ENCODE results near the gene ZDHHC14.
"Not testable (repeated sequence)": the region's sequence is repeated elsewhere in the genome, so short reads cannot be mapped to it uniquely, and the experiment has no call there.

The ZDHHC14 gene

GRCh38 chr6:157557559-157557958 is 176.6 kb downstream of the ZDHHC14 start:
- DNase-seq, result no peak

GRCh38 chr6:157558049-157558448 is 177.1 kb downstream of the ZDHHC14 start:
- DNase-seq, result no peak

DNA sequence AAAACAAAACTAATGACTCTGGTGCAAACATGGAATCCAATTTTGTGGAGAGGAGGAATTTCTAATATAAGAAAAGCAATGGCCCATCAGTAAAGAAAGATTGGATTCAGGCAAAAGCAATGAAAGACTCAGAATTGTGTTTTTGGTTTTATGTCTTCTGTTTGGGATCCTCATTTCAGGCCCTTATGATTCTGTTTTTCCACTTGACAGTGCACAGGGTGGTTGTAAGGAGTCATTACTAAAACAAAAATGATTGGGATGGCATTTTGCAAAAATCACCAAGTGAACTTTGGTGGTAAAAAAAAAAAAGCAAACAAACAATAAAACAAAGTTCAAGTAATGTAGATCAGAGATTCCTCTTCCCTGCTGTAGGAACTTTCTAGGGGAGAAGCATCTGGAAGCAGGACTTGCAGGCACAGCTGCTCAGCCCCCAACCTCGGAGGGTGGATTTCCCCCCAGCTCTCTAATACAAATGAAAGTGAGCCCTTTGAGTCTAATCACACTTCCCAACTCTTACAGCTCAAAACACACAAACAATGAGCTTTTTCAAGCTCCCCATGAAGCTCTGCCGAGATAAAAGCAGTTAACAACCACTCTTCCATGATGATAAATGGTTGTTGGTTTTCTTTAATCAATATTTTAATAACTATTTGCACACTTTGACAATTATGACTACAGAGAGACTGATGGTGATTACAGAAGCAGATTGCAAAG is 177.7 kb downstream of the ZDHHC14 start:
- no peak for DNase-seq

- no peak for DNase-seq
Measured at GRCh38 chr6:157559201-157559756, 178.3 kb downstream of the ZDHHC14 start.

GRCh38 chr6:157560063-157560462 is 179.1 kb downstream of the ZDHHC14 start:
- DNase-seq, result not testable (repeated sequence)

DNA sequence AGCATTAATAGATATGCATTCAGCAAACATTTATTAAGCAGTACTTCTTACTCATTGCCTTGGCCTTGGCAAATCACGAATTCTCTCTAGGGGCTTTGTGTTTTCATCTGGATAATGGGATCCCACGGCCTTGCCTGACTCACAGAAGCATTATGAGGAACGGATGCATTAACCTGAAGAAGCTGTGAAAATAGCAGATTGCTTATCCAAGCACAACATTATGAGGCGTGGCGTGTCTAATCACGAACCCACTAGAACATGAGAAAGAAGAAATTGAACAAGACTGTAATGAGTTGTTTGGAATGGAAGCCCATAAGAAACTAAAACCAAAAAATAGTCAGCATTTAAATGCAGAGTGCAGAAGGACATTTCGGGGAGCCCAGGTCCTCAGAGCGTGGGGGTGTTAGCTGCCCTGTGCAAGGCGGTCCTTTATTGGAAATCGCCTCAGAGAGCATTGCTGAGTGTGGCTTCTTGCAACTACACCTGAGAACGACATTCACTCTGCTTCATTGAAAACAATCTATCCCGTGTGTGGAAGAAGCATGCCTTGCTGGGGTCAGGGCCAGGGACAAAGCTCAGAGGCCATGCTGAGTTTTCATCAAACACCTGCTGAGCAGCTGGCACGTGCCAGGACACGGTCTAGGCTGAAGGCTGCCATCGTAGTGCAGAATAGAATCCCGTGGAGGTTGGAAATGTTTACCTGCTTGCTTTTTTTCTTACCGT is 179.9 kb downstream of the ZDHHC14 start:
- no peak for DNase-seq

DNA sequence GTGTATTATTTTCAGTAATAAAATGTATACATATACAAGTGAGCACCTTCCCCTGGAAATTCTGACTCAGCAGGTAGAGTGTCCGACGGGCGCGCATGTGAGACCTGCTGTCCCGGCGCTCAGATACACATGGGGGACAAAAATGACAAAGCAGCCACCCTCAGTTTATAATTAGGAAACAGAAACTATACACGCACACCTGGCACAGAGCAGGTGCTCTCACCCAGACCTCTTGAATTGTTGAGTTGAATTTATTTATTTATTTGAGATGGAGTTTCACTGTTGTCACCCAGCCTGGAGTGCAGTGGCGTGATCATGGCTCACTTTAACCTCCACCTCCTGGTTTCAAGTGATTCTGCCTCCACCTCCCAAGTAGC is 180.4 kb downstream of the ZDHHC14 start:
- no peak for DNase-seq

DNA sequence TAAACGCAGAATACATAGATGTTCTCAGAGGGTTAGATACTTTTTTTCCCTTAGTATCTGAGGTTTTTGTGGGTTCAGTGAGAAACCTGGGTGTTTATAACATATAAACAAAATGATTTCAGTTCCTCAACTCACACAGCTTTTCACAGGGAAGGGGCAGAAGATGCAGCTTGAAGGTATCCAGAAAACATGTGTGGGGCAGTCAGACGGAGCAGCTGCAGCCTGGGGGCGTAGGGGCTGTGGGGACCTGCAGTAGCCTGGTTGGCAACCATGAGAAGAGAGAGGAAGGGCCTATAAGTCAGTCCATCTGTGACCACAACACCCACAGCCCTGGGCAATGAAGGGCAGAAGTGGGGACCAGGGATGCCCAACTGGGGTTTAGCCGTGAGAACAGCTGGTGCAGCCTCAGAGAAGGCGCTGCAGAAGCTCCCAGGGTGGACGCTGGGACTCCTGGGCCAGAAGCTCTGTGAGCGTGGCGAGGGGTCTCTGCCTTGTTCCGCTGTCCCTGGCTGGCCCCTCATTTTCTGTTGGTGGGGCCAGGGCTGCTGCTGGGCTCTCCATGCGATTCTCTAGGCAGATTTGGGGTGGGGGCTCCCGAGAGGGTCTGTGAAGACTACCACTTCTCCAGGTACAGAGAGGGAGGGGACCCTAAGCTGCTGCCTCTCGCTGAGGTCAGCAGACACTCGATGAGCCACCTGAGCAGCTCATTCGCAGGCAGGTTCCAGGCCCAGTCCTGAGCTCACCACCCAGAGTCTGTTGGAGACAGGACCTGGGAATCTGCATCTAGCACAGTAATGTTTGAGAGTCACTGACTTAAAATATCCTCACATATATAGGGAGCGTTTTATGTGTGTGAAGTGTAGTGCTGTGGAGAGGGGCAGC is 181.2 kb downstream of the ZDHHC14 start:
- no peak for DNase-seq

DNA sequence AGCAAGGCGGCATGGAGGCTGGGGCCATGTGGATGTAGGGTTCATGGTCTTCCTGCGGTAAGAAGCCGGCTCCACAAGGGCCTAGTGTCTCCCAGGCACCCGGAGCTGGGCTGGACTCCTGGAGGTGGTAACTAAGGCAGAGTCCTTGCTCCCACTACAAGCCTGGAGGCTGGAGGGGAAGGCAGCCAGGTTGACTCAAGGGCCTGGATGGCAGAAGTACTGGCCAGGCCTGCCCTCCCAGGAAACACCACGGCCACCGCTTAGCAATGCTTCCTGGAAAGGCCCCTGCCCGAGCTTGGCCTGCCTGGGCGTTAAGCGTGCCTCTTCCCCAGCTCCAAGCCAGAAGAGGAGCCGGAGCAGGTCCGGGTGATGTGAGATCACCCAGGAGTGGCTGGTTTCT is 182.0 kb downstream of the ZDHHC14 start:
- DNase-seq, result no peak

DNA sequence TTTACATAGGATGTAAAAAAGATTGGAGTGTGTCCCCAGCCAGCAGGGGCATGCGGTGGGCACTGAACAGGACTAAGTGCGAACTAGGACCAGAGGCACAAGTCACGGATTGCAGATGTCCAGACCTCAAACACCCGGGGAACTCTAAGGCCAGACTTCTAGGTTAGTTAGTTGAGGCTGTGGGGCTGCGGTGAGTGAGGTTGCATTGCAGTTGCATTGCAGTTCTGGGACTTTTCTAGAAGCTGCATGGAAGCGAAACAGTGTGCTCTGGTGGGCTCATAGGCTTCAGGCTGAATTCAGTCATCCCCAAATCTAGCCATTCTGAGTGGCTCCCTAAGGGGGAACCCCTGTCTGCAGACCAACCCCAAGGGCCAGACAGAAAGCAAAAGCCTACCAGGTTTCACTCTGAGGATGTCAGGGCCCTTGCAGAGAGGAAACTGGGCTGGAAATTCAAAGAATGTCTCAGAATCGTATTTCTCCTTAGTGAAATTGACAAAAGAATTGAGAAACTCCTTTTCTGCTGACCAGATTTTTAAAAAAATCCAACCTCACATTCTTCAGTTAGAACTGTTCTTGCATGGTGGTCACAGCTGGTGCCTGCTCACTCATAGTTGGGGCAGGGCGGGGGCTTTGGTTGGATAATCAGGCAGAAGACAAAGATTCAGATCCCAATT is 182.8 kb downstream of the ZDHHC14 start:
- DNase-seq, result no peak

DNA sequence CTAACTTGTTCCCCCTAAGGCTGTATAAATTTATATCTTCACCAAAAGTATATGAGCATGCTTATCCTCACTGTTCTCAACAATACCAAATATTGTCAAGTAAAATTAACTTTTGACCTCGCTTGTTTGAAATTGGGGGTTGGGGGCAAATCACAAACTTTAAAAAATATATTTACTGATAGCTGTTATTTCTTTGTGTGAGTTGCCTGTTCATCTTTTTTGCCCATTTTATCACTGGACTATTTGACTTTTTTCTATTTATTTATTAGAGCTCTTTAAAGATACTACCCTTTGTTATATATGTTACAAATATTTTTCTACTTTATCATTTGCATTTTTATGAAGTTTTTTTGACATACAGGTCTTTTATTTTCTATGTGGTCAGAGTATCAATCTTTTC is 187.7 kb downstream of the ZDHHC14 start:
- DNase-seq, result no peak

- DNase-seq, result no peak
Measured at GRCh38 chr6:157569543-157569942, 188.6 kb downstream of the ZDHHC14 start.

GRCh38 chr6:157570104-157570503 is 189.1 kb downstream of the ZDHHC14 start:
- DNase-seq, result no peak

GRCh38 chr6:157570752-157571151 is 189.8 kb downstream of the ZDHHC14 start:
- no peak for DNase-seq

- no peak for DNase-seq
Measured at GRCh38 chr6:157571269-157571668, 190.3 kb downstream of the ZDHHC14 start.

- DNase-seq, result no peak
Measured at GRCh38 chr6:157571950-157572349, 191.0 kb downstream of the ZDHHC14 start.

GRCh38 chr6:157574851-157575424 is 193.9 kb downstream of the ZDHHC14 start:
- no peak for DNase-seq

DNA sequence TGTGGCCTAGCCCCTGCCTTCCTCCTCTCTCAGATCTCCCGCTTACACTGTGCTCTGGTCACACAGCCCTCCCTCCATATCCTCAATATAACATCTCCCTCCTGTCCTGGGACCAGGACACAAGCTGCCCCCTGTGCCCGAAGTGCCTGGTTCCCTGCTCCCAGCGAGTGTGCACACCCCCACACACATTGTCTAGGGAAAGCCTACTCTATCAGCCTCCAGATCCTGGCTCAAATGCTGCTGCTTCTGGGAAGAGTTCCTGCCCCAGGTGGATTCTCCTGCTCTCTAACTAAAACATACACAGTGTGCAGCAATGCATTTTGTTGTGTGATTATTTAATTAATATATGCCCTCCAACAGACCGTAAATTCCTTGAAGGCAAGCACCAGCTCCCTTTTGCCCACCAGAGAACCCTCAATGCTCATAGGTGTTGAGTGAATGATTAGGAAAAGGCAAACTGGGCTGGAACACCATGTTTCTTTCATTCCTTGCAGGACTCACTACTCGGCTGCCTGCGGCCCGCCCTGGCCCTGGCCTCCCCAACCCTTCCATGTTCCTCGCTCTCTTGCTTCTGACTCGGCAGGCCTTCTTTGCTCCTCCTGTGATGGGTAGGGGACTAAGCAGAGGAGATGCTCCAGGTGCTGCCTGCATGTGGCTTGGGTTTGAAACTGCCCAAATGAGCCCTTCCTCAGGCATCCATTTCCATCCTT is 194.6 kb downstream of the ZDHHC14 start:
- DNase-seq, result no peak

GRCh38 chr6:157576991-157577390 is 196.0 kb downstream of the ZDHHC14 start:
- not testable (repeated sequence) for DNase-seq

GRCh38 chr6:157578527-157578926 is 197.5 kb downstream of the ZDHHC14 start:
- DNase-seq, result not testable (repeated sequence)

DNA sequence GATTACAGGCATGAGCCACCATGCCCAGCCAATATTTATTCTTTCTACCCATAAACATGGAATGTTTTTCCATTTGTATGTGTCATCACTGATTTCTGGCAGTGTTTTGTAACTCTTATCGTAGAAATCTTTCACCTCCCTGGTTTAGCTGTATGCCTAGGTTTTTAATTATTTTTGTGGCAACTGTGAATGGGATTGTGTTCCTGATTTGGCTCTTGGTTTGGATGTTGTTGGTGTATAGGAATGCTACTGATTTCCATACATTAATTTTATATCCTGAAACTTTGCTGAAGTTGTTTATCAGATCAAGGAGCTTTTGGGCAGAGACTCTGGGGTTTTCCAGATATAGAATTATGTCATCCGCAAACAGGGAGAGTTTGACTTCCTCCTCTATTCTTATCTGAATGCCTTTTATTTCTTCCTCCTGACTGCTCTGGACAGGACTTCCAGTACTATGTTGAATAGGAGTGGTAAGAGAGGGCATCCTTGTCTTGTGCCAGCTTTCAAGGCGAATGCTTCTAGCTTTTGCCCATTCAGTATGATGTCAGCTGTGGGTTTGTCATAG is 198.6 kb downstream of the ZDHHC14 start:
- DNase-seq, result no peak
